OCI-LY3 (cell line): ENCODE data around the gene CDK4.

ENCODE experiments used
- CTCF ChIP-seq: fragments of 200-600, 300-600 bp; sonication (generic); IDR thresholded peaks from 2 replicates; pipeline ENCODE4 v1.5.1; 2014; ENCODE audit warnings: antibody characterized with exemption, low read length, low read depth
- EZH2phosphoT487 ChIP-seq: fragments of 200-600 bp; shearing (Covaris generic); IDR thresholded peaks from 2 replicates; pipeline ENCODE4 v1.6.1; 2018; ENCODE audit warnings: antibody characterized with exemption, mixed run types, low read depth

GRCh38 chr12:57735198-57735855, 16.8 kb downstream of the CDK4 start:
- TF ChIP-seq CTCF (no peak), EZH2phosphoT487 (no peak)
